ENCODE data around the gene SREK1IP1. TPM values are rescaled to one million over a fixed set of nuclear protein-coding genes. Genes with fewer than 3 reads are reported as not detected.
A peak's percentile ranks its signal among the peaks of the same experiment; 100 is the strongest.
"Not testable (repeated sequence)": the region's sequence is repeated elsewhere in the genome, so short reads cannot be mapped to it uniquely, and the experiment has no call there.

Gene SREK1IP1
- total RNA-seq, 2 donors from 2014 or later: 24.5 to 28.2 TPM

DNA sequence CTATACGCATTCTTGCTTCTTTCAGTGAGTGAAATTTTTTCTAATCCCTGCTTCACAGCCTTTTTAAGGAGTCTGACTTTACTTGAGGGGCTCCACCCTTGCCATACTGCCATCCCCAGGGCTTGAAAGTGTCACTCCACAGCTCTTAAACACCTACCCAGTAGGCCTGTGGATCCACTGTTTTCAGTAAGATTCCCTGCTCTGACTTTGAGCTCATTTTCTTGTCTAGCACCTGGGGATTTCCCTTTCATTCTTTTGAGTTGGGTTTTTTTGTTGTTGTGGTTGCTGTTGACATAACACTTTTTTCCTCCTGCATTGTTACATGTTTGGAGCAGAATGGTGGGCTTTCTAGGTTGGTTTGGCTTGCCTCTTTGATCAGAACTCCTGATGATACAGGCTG, 23.6 kb downstream of the SREK1IP1 start:
- no peak for ATAC-seq (replicated peaks)
- Mint-ChIP-seq H3K36me3 (ENCODE audit: low read depth) (peaks cover 20% of the 10 kb centered on the region), H3K4me3 (no peak overlapping the region), H3K4me1 (no peaks in the 10 kb centered on the region), H3K27ac (no peak overlapping the region), H3K9me3 (no peaks in the 10 kb centered on the region), H3K27me3 (no peaks in the 10 kb centered on the region)

DNA sequence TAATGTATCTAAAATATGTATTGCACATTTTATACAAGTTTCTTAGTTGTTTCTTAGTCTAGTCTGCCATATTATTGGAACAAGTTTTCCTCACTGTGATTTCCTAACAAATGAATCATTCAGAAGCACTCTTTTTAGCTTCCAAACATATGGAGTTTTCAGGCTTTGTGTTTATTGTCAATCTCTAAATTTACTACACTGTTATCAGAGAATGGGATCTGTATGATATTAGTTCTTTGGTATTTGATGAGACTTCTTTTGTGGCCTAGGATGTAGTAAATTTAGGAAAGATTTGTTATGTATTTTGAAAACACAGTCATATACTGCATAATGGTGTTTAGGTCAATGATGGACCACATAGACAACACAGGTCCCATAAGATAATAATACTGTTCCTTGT, 25.7 kb downstream of the SREK1IP1 start:
- Mint-ChIP-seq H3K4me1 (peaks cover 6% of the 10 kb centered on the region), H3K4me3 (no peak overlapping the region), H3K9me3 (no peaks in the 10 kb centered on the region), H3K27me3 (no peaks in the 10 kb centered on the region), H3K36me3 (ENCODE audit: low read depth) (peaks cover 41% of the 10 kb centered on the region), H3K27ac (no peak overlapping the region)
- ATAC-seq (replicated peaks): no peak

- no peak for ATAC-seq (replicated peaks)
- H3K4me3 Mint-ChIP-seq: no peak overlapping the region
- H3K4me1 Mint-ChIP-seq: peaks cover 6% of the 10 kb centered on the region
- no peaks in the 10 kb centered on the region for H3K9me3 Mint-ChIP-seq
- H3K27me3 Mint-ChIP-seq: no peaks in the 10 kb centered on the region
- peaks cover 46% of the 10 kb centered on the region for H3K36me3 Mint-ChIP-seq (ENCODE audit: low read depth)
- no peak overlapping the region for H3K27ac Mint-ChIP-seq
Observed at GRCh38 chr5:64742411-64742810, 26.1 kb downstream of the SREK1IP1 start.

DNA sequence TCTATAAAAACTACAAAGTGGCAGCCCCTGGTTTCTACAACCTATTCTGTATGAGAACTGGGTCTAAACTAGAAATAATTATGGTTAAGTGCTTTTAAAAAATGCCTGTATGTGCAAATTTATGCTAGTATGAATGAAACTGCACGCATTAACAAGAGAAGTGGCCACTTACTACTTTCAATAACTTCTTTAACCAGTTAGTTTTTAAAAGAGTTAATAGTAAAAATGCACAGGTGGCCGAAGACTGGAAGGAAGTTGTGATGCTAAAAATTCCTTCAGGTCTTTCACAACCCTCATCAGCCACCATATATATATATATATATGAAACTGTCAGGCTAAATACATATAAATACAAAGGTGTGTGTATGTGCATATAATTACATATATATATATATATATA, 41.3 kb downstream of the SREK1IP1 start:
- Mint-ChIP-seq H3K9me3 (no peaks in the 10 kb centered on the region), H3K27ac (no peak overlapping the region), H3K27me3 (no peaks in the 10 kb centered on the region), H3K36me3 (ENCODE audit: low read depth) (peaks cover 85% of the 10 kb centered on the region), H3K4me1 (no peaks in the 10 kb centered on the region), H3K4me3 (no peak overlapping the region)
- ATAC-seq (replicated peaks): no peak

DNA sequence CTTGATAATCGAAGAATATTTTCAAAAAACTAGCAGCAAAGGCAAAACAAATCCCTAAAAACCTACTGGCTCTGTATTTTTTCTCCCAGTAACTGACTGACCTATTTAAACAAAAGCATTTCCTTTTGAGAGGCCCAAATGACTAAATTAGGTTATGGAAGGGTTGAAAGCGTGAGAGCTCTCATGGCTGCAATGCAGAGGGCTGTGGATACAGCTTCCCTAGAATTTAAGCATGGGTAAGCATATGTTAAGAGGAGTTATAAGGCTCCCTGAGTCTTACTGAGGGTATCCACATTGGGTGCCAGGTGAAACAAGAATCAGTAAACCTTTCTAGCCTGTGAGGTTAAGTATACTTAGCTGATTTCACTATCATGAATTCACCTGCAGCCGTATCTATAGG, 45.9 kb downstream of the SREK1IP1 start:
- Mint-ChIP-seq H3K4me3 (no peak overlapping the region), H3K27ac (no peak overlapping the region), H3K36me3 (ENCODE audit: low read depth) (peaks cover 59% of the 10 kb centered on the region), H3K4me1 (no peaks in the 10 kb centered on the region), H3K9me3 (no peaks in the 10 kb centered on the region), H3K27me3 (no peaks in the 10 kb centered on the region)
- no peak for ATAC-seq (replicated peaks)

- H3K27ac Mint-ChIP-seq; H3K36me3 Mint-ChIP-seq (ENCODE audit: low read depth); H3K4me3 Mint-ChIP-seq; H3K27me3 Mint-ChIP-seq; ATAC-seq (replicated peaks); H3K9me3 Mint-ChIP-seq; H3K4me1 Mint-ChIP-seq: not testable (repeated sequence)
Observed at GRCh38 chr5:64714495-64714894, 54.0 kb downstream of the SREK1IP1 start.

DNA sequence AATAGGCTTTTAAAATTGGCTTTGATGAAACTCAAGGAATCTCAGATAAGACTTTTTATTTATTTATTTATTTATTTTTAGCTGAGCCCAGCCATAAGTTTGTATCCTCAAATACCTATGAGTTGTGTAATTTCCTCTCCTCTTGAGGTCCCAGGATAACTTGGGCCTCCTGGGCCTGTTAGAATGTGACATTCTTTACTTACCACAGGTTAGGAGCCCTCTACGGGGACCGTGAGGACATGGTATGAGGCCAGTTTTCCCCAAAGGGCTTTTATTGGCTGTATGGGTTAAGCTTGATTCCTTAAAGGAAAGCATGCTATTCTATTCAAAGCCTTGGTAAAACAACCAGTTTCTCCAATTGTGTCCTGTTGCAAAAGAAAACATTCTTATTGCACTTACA, 61.3 kb downstream of the SREK1IP1 start:
- no peak overlapping the region for H3K27ac Mint-ChIP-seq
- H3K4me3 Mint-ChIP-seq: no peak overlapping the region
- H3K36me3 Mint-ChIP-seq (ENCODE audit: low read depth): no peaks in the 10 kb centered on the region
- no peaks in the 10 kb centered on the region for H3K9me3 Mint-ChIP-seq
- peaks cover 17% of the 10 kb centered on the region for H3K27me3 Mint-ChIP-seq
- no peaks in the 10 kb centered on the region for H3K4me1 Mint-ChIP-seq
- ATAC-seq (replicated peaks): no peak

GRCh38 chr5:64706074-64706473, 62.4 kb downstream of the SREK1IP1 start:
- not testable (repeated sequence) for H3K4me1 Mint-ChIP-seq; ATAC-seq (replicated peaks); H3K9me3 Mint-ChIP-seq; H3K27ac Mint-ChIP-seq; H3K36me3 Mint-ChIP-seq (ENCODE audit: low read depth); H3K4me3 Mint-ChIP-seq
- H3K27me3 Mint-ChIP-seq: peaks cover 18% of the 10 kb centered on the region

GRCh38 chr5:64700765-64701164, 67.7 kb downstream of the SREK1IP1 start:
- peaks cover 23% of the 10 kb centered on the region for H3K27me3 Mint-ChIP-seq
- peaks cover 13% of the 10 kb centered on the region for H3K9me3 Mint-ChIP-seq
- H3K4me3 Mint-ChIP-seq: no peak overlapping the region
- no peak for ATAC-seq (replicated peaks)
- H3K27ac Mint-ChIP-seq: no peak overlapping the region
- no peaks in the 10 kb centered on the region for H3K36me3 Mint-ChIP-seq (ENCODE audit: low read depth)
- no peaks in the 10 kb centered on the region for H3K4me1 Mint-ChIP-seq

- not testable (repeated sequence) for H3K36me3 Mint-ChIP-seq (ENCODE audit: low read depth); H3K4me1 Mint-ChIP-seq; H3K4me3 Mint-ChIP-seq; ATAC-seq (replicated peaks); H3K27ac Mint-ChIP-seq
- peaks cover 26% of the 10 kb centered on the region for H3K27me3 Mint-ChIP-seq
- H3K9me3 Mint-ChIP-seq: peaks cover 13% of the 10 kb centered on the region
Observed at GRCh38 chr5:64696414-64696813, 72.1 kb downstream of the SREK1IP1 start.

GRCh38 chr5:64693636-64694035, 74.9 kb downstream of the SREK1IP1 start:
- no peak for ATAC-seq (replicated peaks)
- Mint-ChIP-seq H3K27me3 (peaks cover 39% of the 10 kb centered on the region), H3K27ac (no peak overlapping the region), H3K4me3 (no peak overlapping the region), H3K9me3 (peaks cover 12% of the 10 kb centered on the region), H3K4me1 (peaks cover 5% of the 10 kb centered on the region), H3K36me3 (ENCODE audit: low read depth) (no peaks in the 10 kb centered on the region)

DNA sequence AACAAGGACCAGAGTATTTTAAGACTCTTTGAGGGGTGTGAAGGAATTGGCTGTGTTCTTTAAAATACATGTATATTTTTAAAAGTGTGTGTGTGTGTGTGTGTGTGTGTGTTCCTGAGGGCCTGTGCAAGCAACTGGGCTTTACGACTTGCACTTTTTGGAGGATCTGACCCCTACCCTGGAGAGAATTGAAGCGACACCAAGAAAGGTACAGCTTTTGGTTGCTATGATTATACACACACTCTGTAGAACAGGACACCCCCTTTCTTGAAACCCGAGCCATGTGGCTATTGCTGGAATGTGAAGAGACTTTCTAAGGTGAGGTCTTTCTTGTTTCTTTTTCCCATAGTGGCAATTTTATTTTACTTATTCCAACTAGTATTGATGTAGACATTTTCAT, 77.2 kb downstream of the SREK1IP1 start:
- no peak overlapping the region for H3K27ac Mint-ChIP-seq

GRCh38 chr5:64690417-64691151, 77.9 kb downstream of the SREK1IP1 start, which contains the start of gene SHISAL2B:
Gene SHISAL2B, plus strand, starts transcription at chr5:64690503. Its CDS starts 121 bp downstream, at chr5:64690624.
- Mint-ChIP-seq H3K27me3 (peaks cover 41% of the 10 kb centered on the region), H3K4me3 (peak within 1 kb of the TSS; percentile 61), H3K9me3 (no peaks in the 10 kb centered on the region), H3K4me1 (peaks cover 5% of the 10 kb centered on the region), H3K36me3 (ENCODE audit: low read depth) (no peaks in the 10 kb centered on the region), H3K27ac (no peak within 1 kb of the TSS)
- ATAC-seq (replicated peaks): no peak

More for the DNA sequence above, 77.2 kb downstream of the SREK1IP1 start:
- Mint-ChIP-seq H3K36me3 (ENCODE audit: low read depth) (no peaks in the 10 kb centered on the region), H3K9me3 (no peaks in the 10 kb centered on the region), H3K4me1 (peaks cover 5% of the 10 kb centered on the region), H3K27me3 (peaks cover 41% of the 10 kb centered on the region), H3K4me3 (no peak overlapping the region)
- ATAC-seq (replicated peaks): no peak

DNA sequence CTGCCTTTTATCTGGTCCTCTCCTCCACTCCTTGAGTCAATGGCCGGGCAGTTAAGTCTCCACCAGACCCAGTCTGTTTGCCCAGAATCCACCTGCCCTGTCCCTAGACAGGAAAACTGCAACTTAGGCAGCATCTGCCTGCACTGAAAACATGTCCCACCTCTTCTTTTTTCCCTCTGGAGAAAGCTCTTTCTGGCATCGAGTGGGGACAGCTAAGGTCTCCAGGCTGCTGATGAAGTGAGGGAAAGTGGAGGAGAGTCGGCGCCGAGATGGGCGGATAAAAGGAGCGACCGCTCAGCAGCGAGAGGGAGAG, 78.4 kb downstream of the SREK1IP1 start:
- Mint-ChIP-seq H3K36me3 (ENCODE audit: low read depth) (no peaks in the 10 kb centered on the region), H3K9me3 (no peaks in the 10 kb centered on the region), H3K27me3 (peaks cover 41% of the 10 kb centered on the region), H3K4me1 (peaks cover 5% of the 10 kb centered on the region), H3K4me3 (peak overlapping the region; percentile 61), H3K27ac (no peak overlapping the region)
- ATAC-seq (replicated peaks): no peak

DNA sequence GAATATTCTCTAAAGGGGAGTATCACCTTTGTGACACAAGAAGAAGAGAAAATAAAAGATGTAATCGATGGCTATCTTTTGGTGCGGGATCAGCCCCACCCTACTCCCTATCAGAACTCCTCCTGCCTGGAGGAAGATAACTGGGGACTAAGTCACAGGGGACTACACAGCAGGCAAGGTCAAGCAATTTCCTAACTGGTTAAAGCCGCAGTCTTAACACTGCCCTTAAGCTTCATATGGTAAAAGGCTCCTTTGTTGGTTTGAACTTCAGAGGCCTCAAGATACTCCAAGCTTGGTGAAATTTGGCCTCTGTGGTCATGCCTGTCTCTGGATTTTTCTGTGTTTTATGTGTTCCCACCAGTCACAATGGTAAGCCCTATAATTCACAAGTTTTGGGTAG, 79.5 kb downstream of the SREK1IP1 start:
- Mint-ChIP-seq H3K9me3 (no peaks in the 10 kb centered on the region), H3K36me3 (ENCODE audit: low read depth) (no peaks in the 10 kb centered on the region), H3K4me1 (peaks cover 5% of the 10 kb centered on the region), H3K4me3 (no peak overlapping the region), H3K27ac (no peak overlapping the region), H3K27me3 (peaks cover 41% of the 10 kb centered on the region)
- ATAC-seq (replicated peaks): no peak

GRCh38 chr5:64688391-64688790, 80.1 kb downstream of the SREK1IP1 start:
- H3K9me3 Mint-ChIP-seq: no peaks in the 10 kb centered on the region
- H3K4me1 Mint-ChIP-seq: peaks cover 5% of the 10 kb centered on the region
- no peak overlapping the region for H3K4me3 Mint-ChIP-seq
- no peak overlapping the region for H3K27ac Mint-ChIP-seq
- H3K36me3 Mint-ChIP-seq (ENCODE audit: low read depth): no peaks in the 10 kb centered on the region
- H3K27me3 Mint-ChIP-seq: peaks cover 38% of the 10 kb centered on the region
- ATAC-seq (replicated peaks): no peak

Measured in activated T-helper 17 cell treated with anti-CD3 and anti-CD28 coated beads, Interleukin-2, amount 50 U/mL, for 72 hours (primary cell).